ENCODE results near the gene KCNK6. TPM values are rescaled to one million over a fixed set of nuclear protein-coding genes. Genes with fewer than 3 reads are reported as not detected.

Gene KCNK6
- total and polyA plus RNA-seq, 2 donors (not counting 3 experiments of a cell fraction or from before 2014, with no cell fraction given), result 7.4 to 11.3 TPM

DNA sequence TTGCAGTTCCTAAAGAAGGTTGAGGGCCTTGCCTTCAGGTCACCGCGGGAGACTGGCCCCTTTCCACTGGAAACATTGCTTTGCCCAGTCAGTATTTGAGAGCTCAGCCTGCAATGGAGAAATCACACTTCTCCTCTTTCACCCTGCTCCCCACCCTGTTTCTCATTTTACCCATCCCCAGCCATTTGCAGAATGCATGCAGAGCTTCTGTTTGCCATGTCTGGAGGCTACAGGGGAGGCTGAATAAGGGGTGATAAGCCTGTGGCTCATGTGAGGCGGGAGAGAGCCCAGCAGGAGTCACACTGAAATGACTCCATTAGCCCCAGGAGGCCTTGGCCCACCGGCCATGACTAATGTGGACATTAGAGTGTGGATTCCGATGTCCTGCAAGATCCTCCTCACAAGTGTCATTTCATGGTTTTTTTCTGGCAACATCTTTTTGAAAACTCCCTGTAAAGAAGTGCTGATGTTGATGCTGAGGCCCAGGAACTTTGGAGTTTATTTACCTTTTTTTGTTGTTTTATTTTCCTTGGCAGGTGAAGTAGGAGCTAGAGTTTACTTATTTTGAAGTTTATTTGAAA is 49.0 kb upstream of the KCNK6 start:
- no peaks in the 10 kb centered on the region for H3K9me3 ChIP-seq (replicated peaks; ENCODE audit: control insufficient read depth, insufficient read depth, low read length)
- H3K9me1 ChIP-seq (replicated peaks; ENCODE audit: control insufficient read depth, extremely low read depth, insufficient read depth, low read length), result no peaks in the 10 kb centered on the region
- no peak overlapping the region for H3K27ac ChIP-seq (ENCODE audit: insufficient read depth, low read depth, low read length)
- H3K36me3 ChIP-seq (ENCODE audit: control insufficient read depth in 2 of 2, extremely low read depth in 1 of 2, insufficient read depth in 2 of 2, low read length in 2 of 2), result no peaks in the 10 kb centered on the region
- peaks cover 21% of the 10 kb centered on the region for H3K4me1 ChIP-seq (ENCODE audit: control insufficient read depth, extremely low read depth, insufficient read depth, low read length)
- FAIRE-seq (no peak), DNase-seq (ENCODE audit: low read depth, low spot score) (no peak)
- H3K4me2 ChIP-seq (ENCODE audit: insufficient read depth, low read length), result no peak overlapping the region
- H2AFZ ChIP-seq (ENCODE audit: low read depth, low read length), result no peak overlapping the region
- intact Hi-C loops (cut with micrococcal nuclease) (no loop called here), dilution Hi-C loops (cut with MboI; ENCODE audit: extremely low pct_ligation_motif_present, low sequenced_read_pairs) (no loop called here)
- TF ChIP-seq POLR2AphosphoS5 (IDR thresholded peaks at IDR 0.05; ENCODE audit: insufficient read depth, low read depth, low read length), result no peak
- no peak for TF ChIP-seq FOS (IDR thresholded peaks at IDR 0.05; ENCODE audit: borderline replicate concordance, insufficient read depth, low read length)
- TF ChIP-seq, protein P1, sequence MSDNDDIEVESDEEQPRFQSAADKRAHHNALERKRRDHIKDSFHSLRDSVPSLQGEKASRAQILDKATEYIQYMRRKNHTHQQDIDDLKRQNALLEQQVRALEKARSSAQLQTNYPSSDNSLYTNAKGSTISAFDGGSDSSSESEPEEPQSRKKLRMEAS (IDR thresholded peaks at IDR 0.05; ENCODE audit: insufficient read depth, insufficient read length), result no peak
- TF ChIP-seq CTCF (IDR thresholded peaks at IDR 0.05; ENCODE audit: extremely low read depth in 1 of 2, insufficient read depth in 1 of 2, low read depth in 1 of 2, low read length in 2 of 2), result no peak
- no peak for TF ChIP-seq MYC (IDR thresholded peaks at IDR 0.05; ENCODE audit: low read depth, low read length)
- TF ChIP-seq EZH2 (IDR thresholded peaks at IDR 0.05; ENCODE audit: borderline replicate concordance, low read depth, low read length, severe bottlenecking), result no peak
- TF ChIP-seq POLR2A (IDR thresholded peaks at IDR 0.05; ENCODE audit: low read depth, low read length), result no peak
- TF ChIP-seq JUN (IDR thresholded peaks at IDR 0.05; ENCODE audit: borderline replicate concordance, insufficient read depth, insufficient read length, low read depth), result no peak
- TF ChIP-seq GATA2 (IDR thresholded peaks at IDR 0.05; ENCODE audit: insufficient read depth, insufficient read length, low read depth, low read length), result no peak
- ChIA-PET CTCF (interaction anchor here (1.8 kb wide), 1 partner anchor 15 kb away, joined by 4 read pairs; no protein-coding TSS in a partner anchor), POLR2A (no interaction called here)
- H3K4me3 ChIP-seq (replicated peaks in 1 of 3; ENCODE audit: insufficient read depth in 1 of 3, low read depth in 1 of 3, low read length in 3 of 3), result no peak overlapping the region
- H3K27me3 ChIP-seq (ENCODE audit: control insufficient read depth in 2 of 2, insufficient read depth in 2 of 2, low read length in 2 of 2), result no peaks in the 10 kb centered on the region
- no peaks in the 10 kb centered on the region for H4K20me1 ChIP-seq (replicated peaks; ENCODE audit: control insufficient read depth, extremely low read depth, insufficient read depth, low read length)
- no peaks in the 10 kb centered on the region for H3K79me2 ChIP-seq (ENCODE audit: control insufficient read depth, insufficient read depth, low read length)
- H3K9ac ChIP-seq (replicated peaks; ENCODE audit: extremely low read depth, insufficient read depth, low read length), result no peak overlapping the region
- BruUV-seq (replicated peaks), result no TSS peak
